ENCODE results near the gene CORT. TPM values are rescaled to one million over a fixed set of nuclear protein-coding genes. Genes with fewer than 3 reads are reported as not detected.

CORT gene
- polyA plus RNA-seq, 1 donor (not counting 4 experiments of a cell fraction or from before 2014, with no cell fraction given) = 0.17 TPM

DNA sequence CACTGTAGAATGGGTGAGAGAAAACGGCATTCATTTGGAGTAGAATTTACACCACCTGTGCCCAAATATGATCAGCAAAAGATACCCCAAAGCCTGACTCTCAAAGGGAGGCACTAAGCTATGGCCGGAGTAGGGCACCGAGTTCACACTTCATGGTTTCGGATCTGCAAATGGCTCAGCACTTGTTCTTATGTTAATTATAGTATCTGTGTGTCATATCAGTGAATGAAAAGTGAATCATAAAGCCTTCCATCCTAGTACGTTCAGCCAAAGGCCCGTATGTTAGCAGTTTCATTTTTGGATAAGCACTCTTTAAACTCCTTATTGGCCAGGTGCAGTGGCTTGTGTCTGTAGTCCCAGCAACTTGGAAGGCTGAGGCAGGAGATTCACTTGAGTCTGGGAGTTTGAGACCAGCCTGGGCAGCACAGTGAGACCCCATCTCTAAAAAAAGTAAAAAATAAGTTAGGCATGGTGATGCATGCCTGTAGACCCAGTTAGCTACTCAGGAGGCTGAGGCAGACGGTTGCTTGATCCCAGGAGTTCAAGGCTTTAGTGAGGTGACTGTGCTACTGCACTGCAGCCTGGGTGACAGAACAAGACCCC is 4.9 kb upstream of the CORT start:
- DNase-seq (ENCODE audit: low read depth, low spot score) (no peak), FAIRE-seq (no peak)
- no peaks in the 10 kb centered on the region for H3K9me1 ChIP-seq (ENCODE audit: control insufficient read depth, extremely low read depth, insufficient read depth, low read length)
- H3K9ac ChIP-seq (ENCODE audit: control insufficient read depth, extremely low read depth, insufficient read depth, low read length) = peak overlapping the region; percentile 71
- peaks cover 13% of the 10 kb centered on the region for H3K4me1 ChIP-seq (ENCODE audit: control insufficient read depth, extremely low read depth, insufficient read depth, low read length)
- H3K27ac ChIP-seq (ENCODE audit: control insufficient read depth, insufficient read depth, low read length) = peak overlapping the region; percentile 90
- H4K20me1 ChIP-seq (ENCODE audit: control insufficient read depth, extremely low read depth, insufficient read depth, low read length) = no peaks in the 10 kb centered on the region
- H3K4me3 ChIP-seq (ENCODE audit: control insufficient read depth in 2 of 3, extremely low read depth in 1 of 3, insufficient read depth in 2 of 3, low read depth in 1 of 3, low read length in 3 of 3) = peak overlapping the region in 1 of 3 experiments; percentile 59
- dilution Hi-C loops (cut with MboI; ENCODE audit: extremely low pct_ligation_motif_present, low sequenced_read_pairs) = no loop called here
- no peaks in the 10 kb centered on the region for H3K79me2 ChIP-seq (ENCODE audit: control insufficient read depth, insufficient read depth, low read length)
- no peak for TF ChIP-seq EZH2 (IDR thresholded peaks at IDR 0.05; ENCODE audit: low read length)
- TF ChIP-seq, protein P1, sequence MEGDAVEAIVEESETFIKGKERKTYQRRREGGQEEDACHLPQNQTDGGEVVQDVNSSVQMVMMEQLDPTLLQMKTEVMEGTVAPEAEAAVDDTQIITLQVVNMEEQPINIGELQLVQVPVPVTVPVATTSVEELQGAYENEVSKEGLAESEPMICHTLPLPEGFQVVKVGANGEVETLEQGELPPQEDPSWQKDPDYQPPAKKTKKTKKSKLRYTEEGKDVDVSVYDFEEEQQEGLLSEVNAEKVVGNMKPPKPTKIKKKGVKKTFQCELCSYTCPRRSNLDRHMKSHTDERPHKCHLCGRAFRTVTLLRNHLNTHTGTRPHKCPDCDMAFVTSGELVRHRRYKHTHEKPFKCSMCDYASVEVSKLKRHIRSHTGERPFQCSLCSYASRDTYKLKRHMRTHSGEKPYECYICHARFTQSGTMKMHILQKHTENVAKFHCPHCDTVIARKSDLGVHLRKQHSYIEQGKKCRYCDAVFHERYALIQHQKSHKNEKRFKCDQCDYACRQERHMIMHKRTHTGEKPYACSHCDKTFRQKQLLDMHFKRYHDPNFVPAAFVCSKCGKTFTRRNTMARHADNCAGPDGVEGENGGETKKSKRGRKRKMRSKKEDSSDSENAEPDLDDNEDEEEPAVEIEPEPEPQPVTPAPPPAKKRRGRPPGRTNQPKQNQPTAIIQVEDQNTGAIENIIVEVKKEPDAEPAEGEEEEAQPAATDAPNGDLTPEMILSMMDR (optimal IDR thresholded peaks at IDR 0.05 in 1 of 3, IDR thresholded peaks at IDR 0.05 in 1 of 3, conservative IDR thresholded peaks at IDR 0.05 in 1 of 3; ENCODE audit: extremely low read depth in 1 of 3, insufficient read depth in 2 of 3, low read length in 3 of 3) = no peak
- H3K4me2 ChIP-seq (ENCODE audit: control insufficient read depth, extremely low read depth, insufficient read depth, low read depth, low read length) = peak overlapping the region; percentile 70
- no peaks in the 10 kb centered on the region for H3K27me3 ChIP-seq (ENCODE audit: control insufficient read depth, extremely low read depth, insufficient read depth, low read length)
- H2AFZ ChIP-seq (ENCODE audit: control insufficient read depth, low read length) = peak overlapping the region; percentile 19
- H3K9me3 ChIP-seq (ENCODE audit: control insufficient read depth, low read depth, low read length) = no peaks in the 10 kb centered on the region
- no peaks in the 10 kb centered on the region for H3K36me3 ChIP-seq (ENCODE audit: control insufficient read depth in 2 of 2, extremely low read depth in 1 of 2, insufficient read depth in 2 of 2, low read length in 2 of 2)

DNA sequence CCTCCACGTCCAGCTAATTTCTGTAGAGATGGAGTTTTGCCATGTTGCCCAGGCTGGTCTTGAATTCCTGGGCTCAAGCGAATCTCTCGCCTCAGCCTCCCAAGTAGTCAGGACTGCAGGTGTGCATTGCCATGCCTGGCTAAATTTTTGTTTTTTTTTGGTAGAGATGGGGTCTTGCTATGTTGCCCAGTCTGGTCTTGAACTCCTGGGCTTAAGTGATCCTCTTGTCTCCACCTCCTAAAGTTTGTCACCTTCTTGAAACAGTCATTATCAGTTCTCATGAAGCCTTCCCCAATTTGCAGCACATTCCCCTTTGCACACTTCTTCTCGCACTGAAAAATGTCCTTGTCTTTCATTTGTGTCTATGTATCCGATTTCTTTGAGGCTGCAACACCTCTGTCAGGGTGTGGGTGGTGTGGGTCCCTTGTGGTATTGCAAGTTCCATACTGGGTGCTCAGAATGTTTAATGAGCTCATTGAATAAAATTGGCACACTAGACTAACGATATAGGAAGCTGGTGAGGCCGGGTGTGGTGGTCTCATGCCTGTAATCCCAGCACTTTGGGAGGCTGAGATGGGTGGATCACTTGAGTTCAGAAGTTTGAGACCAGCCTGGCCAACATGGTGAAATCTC is 2.9 kb upstream of the CORT start:
- Histone ChIP-seq H3K27ac (ENCODE audit: control insufficient read depth, insufficient read depth, low read length) (no peak overlapping the region), H4K20me1 (ENCODE audit: control insufficient read depth, extremely low read depth, insufficient read depth, low read length) (no peaks in the 10 kb centered on the region), H2AFZ (ENCODE audit: control insufficient read depth, low read length) (no peak overlapping the region), H3K4me1 (ENCODE audit: control insufficient read depth, extremely low read depth, insufficient read depth, low read length) (peaks cover 25% of the 10 kb centered on the region), H3K9ac (ENCODE audit: control insufficient read depth, extremely low read depth, insufficient read depth, low read length) (no peak overlapping the region), H3K4me3 (ENCODE audit: control insufficient read depth in 2 of 3, extremely low read depth in 1 of 3, insufficient read depth in 2 of 3, low read depth in 1 of 3, low read length in 3 of 3) (no peak overlapping the region), H3K36me3 (ENCODE audit: control insufficient read depth in 2 of 2, extremely low read depth in 1 of 2, insufficient read depth in 2 of 2, low read length in 2 of 2) (no peaks in the 10 kb centered on the region), H3K4me2 (ENCODE audit: control insufficient read depth, extremely low read depth, insufficient read depth, low read depth, low read length) (no peak overlapping the region), H3K79me2 (ENCODE audit: control insufficient read depth, insufficient read depth, low read length) (no peaks in the 10 kb centered on the region), H3K9me3 (ENCODE audit: control insufficient read depth, low read depth, low read length) (no peaks in the 10 kb centered on the region), H3K27me3 (ENCODE audit: control insufficient read depth, extremely low read depth, insufficient read depth, low read length) (no peaks in the 10 kb centered on the region), H3K9me1 (ENCODE audit: control insufficient read depth, extremely low read depth, insufficient read depth, low read length) (no peaks in the 10 kb centered on the region)
- DNase-seq (ENCODE audit: low read depth, low spot score) (no peak), FAIRE-seq (no peak)
- dilution Hi-C loops (cut with MboI; ENCODE audit: extremely low pct_ligation_motif_present, low sequenced_read_pairs) = no loop called here
- TF ChIP-seq EZH2 (IDR thresholded peaks at IDR 0.05; ENCODE audit: low read length) = no peak
- TF ChIP-seq, protein P1 (optimal IDR thresholded peaks at IDR 0.05 in 1 of 3, IDR thresholded peaks at IDR 0.05 in 1 of 3, conservative IDR thresholded peaks at IDR 0.05 in 1 of 3; ENCODE audit: extremely low read depth in 1 of 3, insufficient read depth in 2 of 3, low read length in 3 of 3) = no peak

Data from keratinocyte (primary cell).